Gastroesophageal sphincter (tissue), 4 donors: ENCODE results near the gene MPC1. TPM values are rescaled to one million over a fixed set of nuclear protein-coding genes. Genes with fewer than 3 reads are reported as not detected.
"Not testable (repeated sequence)": the region's sequence is repeated elsewhere in the genome, so short reads cannot be mapped to it uniquely, and the experiment has no call there.

ENCODE experiments used
- ATAC-seq: fragments of 150-250 bp; one replicate; pipeline ENCODE4 v1.9.1; 2016; ENCODE audit warnings: mild to moderate bottlenecking, moderate library complexity
- H3K27ac ChIP-seq, 4 donors: fragments of 200-600 bp; sonication (generic) in 3 of 4; 1 replicate in 3 of 4; 2 replicates in 1 of 4; pipeline ENCODE4 v1.5.1; 2016 to 2019
- H3K27me3 ChIP-seq: fragments of 200-600 bp; sonication (generic); one replicate; pipeline ENCODE4 v1.5.1; 2019
- H3K36me3 ChIP-seq, 2 donors: fragments of 200-600 bp; sonication (generic); one replicate each; pipeline ENCODE4 v1.5.1; 2019; ENCODE audit warnings: control low read depth in 1 of 2
- H3K4me1 ChIP-seq, 3 donors: fragments of 200-600 bp; sonication (generic); 1 replicate in 2 of 3; 2 replicates in 1 of 3; pipeline ENCODE4 v1.5.1; 2016 to 2019; ENCODE audit warnings: control low read depth in 2 of 3
- H3K4me3 ChIP-seq, 2 donors: fragments of 200-600 bp; sonication (generic); one replicate each; pipeline ENCODE4 v1.5.1; 2019; ENCODE audit warnings: mild to moderate bottlenecking in 1 of 2, moderate library complexity in 1 of 2
- H3K9me3 ChIP-seq, 3 donors: fragments of 200-600 bp; sonication (generic); one replicate each; pipeline ENCODE4 v1.5.1; 2017 to 2019; ENCODE audit warnings: control low read depth in 2 of 3
- EP300 ChIP-seq: sonication (generic); formaldehyde crosslinking; IDR thresholded peaks from one replicate; pipeline ENCODE4 v1.6.1; 2017; ENCODE audit warnings: antibody characterized with exemption, mild to moderate bottlenecking
- POLR2A ChIP-seq, 2 donors: fragments of 450-650 bp; IDR thresholded peaks; one replicate each; pipeline ENCODE4 v1.6.1; 2017; ENCODE audit warnings: antibody characterized with exemption in 2 of 2, mild to moderate bottlenecking in 2 of 2, moderate library complexity in 1 of 2
- POLR2AphosphoS5 ChIP-seq: sonication (generic); formaldehyde crosslinking; IDR thresholded peaks from one replicate; pipeline ENCODE4 v1.6.1; 2017; ENCODE audit warnings: antibody characterized with exemption
- WGBS, 2 donors: methylation state at CpG; one replicate each; pipeline ENCODE4 v1.1.5; 2018; ENCODE audit warnings: low coverage in 1 of 2; 5-methylcytosine and 5-hydroxymethylcytosine counted together
- total RNA-seq, 4 donors: library from RNA; depleted of rRNA; stranded (reverse); fragments of >200 nt; gene quantifications; one replicate each; pipeline ENCODE4 v1.1.0, GENCODE V29; 2016
- TF ChIP-seq, protein P1 (sequence below), 4 experiments: fragments of 200-600 bp in 2 of 4; fragments of 450-650 bp in 2 of 4; sonication (generic) in 1 of 4; IDR thresholded peaks; one replicate each; pipeline ENCODE4 v1.5.1; 2017 to 2019; ENCODE audit warnings: antibody characterized with exemption in 4 of 4, mild to moderate bottlenecking in 2 of 4, moderate library complexity in 2 of 4

Gene MPC1
- total RNA-seq, 4 donors from 2014 or later = 57.9 to 93.2 (median 72.8) TPM

DNA sequence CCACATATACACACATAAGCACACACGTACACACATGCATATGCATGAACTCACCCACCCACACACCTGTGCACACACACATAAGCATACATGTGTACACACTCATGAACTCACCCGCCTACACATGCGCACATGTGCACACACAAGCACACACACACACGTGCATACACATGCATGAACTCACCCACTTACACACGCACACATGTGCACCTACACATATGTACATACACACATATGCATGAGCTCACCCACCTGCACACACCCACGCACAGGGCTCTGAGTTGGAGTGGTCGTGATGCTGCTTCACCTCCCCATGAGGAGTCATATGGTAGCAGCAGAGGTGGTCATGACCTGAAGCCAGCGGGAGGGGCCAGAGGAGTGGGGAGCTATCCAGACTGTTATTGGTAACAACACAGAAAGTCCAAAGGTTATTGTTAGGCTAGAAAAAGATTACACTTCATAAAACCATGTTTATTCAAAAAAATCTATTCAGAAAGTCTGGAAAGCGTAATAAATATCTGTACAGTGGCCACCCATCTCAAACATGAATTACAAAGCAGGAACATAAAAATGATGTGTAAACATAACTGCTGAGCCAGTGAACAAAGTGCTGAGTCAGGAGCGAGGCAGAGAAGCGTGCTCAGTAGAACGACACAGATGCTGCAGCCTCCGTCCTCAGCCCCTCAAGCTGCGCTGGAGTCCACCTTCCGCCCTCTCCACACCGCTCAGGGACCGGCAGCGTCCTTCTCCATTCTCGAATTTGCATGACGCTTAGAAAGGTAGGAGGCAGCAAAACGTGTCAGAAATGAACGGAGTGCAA, 26.4 kb upstream of the MPC1 start:
- Histone ChIP-seq H3K27ac (no peak overlapping the region), H3K4me1 (no peaks in the 10 kb centered on the region), H3K4me3 (no peak overlapping the region), H3K9me3 (no peaks in the 10 kb centered on the region), H3K27me3 (no peaks in the 10 kb centered on the region), H3K36me3 (peaks cover 0 to 34% of the 10 kb centered on the region in 2 donors)
- no peak for ATAC-seq
- WGBS, 2 donors = 74 to 76% methylated on average over 13 to 21 of the region's 22 CpGs
- TF ChIP-seq POLR2AphosphoS5 (peak; percentile 4), EP300 (no peak)

DNA sequence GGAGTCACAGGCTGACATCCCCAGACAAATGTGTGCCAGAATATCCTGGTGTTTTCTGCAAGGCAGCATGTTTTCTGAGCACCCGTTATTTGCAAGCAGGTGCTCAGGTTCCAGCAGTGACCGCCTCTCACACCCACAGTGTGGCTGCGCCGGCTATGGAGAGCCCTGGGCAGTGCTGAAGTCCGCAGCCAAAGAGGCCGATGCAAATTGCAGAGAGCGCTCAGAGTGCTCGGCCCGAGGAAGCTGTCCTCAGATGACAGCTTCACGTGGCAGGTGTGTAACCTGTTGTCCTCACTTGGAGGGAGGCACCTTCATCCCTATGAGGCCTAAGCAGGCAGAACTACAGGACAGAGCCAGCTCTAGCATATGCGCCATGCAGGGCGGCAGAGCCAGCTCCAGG, 23.5 kb upstream of the MPC1 start:
- Histone ChIP-seq H3K4me3 (no peak overlapping the region), H3K4me1 (no peaks in the 10 kb centered on the region), H3K9me3 (no peaks in the 10 kb centered on the region), H3K36me3 (peaks cover 0 to 4% of the 10 kb centered on the region in 2 donors), H3K27ac (no peak overlapping the region), H3K27me3 (peaks cover 15% of the 10 kb centered on the region)
- WGBS, 2 donors = 85% methylated on average over 4 of the region's 12 CpGs; no CpG with 5 or more reads in 1 of the 2 donors
- TF ChIP-seq EP300 = no peak
- TF ChIP-seq, protein P1, sequence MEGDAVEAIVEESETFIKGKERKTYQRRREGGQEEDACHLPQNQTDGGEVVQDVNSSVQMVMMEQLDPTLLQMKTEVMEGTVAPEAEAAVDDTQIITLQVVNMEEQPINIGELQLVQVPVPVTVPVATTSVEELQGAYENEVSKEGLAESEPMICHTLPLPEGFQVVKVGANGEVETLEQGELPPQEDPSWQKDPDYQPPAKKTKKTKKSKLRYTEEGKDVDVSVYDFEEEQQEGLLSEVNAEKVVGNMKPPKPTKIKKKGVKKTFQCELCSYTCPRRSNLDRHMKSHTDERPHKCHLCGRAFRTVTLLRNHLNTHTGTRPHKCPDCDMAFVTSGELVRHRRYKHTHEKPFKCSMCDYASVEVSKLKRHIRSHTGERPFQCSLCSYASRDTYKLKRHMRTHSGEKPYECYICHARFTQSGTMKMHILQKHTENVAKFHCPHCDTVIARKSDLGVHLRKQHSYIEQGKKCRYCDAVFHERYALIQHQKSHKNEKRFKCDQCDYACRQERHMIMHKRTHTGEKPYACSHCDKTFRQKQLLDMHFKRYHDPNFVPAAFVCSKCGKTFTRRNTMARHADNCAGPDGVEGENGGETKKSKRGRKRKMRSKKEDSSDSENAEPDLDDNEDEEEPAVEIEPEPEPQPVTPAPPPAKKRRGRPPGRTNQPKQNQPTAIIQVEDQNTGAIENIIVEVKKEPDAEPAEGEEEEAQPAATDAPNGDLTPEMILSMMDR (IDR thresholded peaks at IDR 0.05) = no peak
- TF ChIP-seq POLR2A (IDR thresholded peaks at IDR 0.05) = no peak
- TF ChIP-seq POLR2AphosphoS5 = no peak
- ATAC-seq = no peak

GRCh38 chr6:166405386-166405785, 22.6 kb upstream of the MPC1 start:
- no peak overlapping the region for H3K27ac ChIP-seq
- peaks cover 0 to 5% (median 0%) of the 10 kb centered on the region in 3 donors for H3K4me1 ChIP-seq
- no peaks in the 10 kb centered on the region for H3K9me3 ChIP-seq
- no peak for ATAC-seq
- peaks cover 0 to 3% of the 10 kb centered on the region in 2 donors for H3K36me3 ChIP-seq
- H3K27me3 ChIP-seq = peaks cover 15% of the 10 kb centered on the region
- WGBS, 2 donors = 90% methylated on average over 2 of the region's 7 CpGs; no CpG with 5 or more reads in 1 of the 2 donors
- H3K4me3 ChIP-seq = no peak overlapping the region
- TF ChIP-seq EP300 (no peak), POLR2AphosphoS5 (no peak), POLR2A (IDR thresholded peaks at IDR 0.05) (no peak)
- TF ChIP-seq, protein P1 (IDR thresholded peaks at IDR 0.05) = no peak

DNA sequence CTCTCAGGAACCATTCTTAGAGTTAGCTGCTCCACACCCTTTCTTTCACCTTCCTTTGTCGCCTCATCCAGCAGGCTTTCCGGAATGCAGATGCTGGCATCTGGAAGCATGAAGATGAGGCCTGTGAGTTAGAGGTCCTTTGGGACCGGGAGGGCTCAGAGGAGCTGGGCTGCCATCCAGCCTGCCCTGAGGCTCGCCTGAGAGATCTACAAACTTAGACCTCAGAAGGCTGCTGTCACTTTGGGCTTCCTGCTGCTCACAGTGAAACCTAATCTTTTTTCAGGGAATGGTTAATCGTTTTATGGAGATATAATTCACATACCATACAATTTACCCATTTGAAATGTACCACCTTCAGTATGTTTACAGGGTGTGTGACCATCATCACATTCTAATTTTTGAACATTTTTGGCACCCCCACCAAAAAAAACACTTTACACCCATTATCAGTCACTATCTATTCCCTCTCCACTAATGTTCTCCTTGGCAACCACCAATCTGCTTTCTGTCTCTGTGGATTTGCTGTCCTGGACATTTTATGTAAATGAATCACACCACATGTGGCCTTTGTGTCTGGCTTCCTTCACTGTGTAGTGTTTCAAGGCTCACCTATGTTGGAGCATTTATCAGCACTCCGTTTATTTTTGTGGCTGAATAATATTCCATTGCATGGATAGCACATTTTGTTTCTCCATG, 20.0 kb upstream of the MPC1 start:
- TF ChIP-seq POLR2AphosphoS5 = no peak
- no peak for TF ChIP-seq EP300
- TF ChIP-seq, protein P1 (IDR thresholded peaks at IDR 0.05) = no peak
- no peak for TF ChIP-seq POLR2A (IDR thresholded peaks at IDR 0.05)
- no peak overlapping the region for H3K4me3 ChIP-seq
- H3K27ac ChIP-seq = no peak overlapping the region
- H3K4me1 ChIP-seq = peaks cover 0 to 9% (median 0%) of the 10 kb centered on the region in 3 donors
- ATAC-seq = no peak
- H3K36me3 ChIP-seq = no peaks in the 10 kb centered on the region
- peaks cover 30% of the 10 kb centered on the region for H3K27me3 ChIP-seq
- H3K9me3 ChIP-seq = no peaks in the 10 kb centered on the region
- 22 to 40% methylated on average over 3 to 4 of the region's 6 CpGs for WGBS, 2 donors

- WGBS, 2 donors = 3 to 80% methylated on average over 1 to 7 of the region's 16 CpGs
- peak; percentile 79 for ATAC-seq
Observed at GRCh38 chr6:166400649-166401250, 18.0 kb upstream of the MPC1 start.

More at GRCh38 chr6:166400649-166401250, 18.0 kb upstream of the MPC1 start:
- H3K9me3 ChIP-seq, H3K4me3 ChIP-seq, H3K36me3 ChIP-seq, H3K4me1 ChIP-seq, H3K27ac ChIP-seq: not testable (repeated sequence)
- TF ChIP-seq, protein P1 (IDR thresholded peaks at IDR 0.05) = peak in 3 of 4 experiments; percentile 77 to 86 (median 83)
- H3K27me3 ChIP-seq = peaks cover 48% of the 10 kb centered on the region
